Nephron progenitor cell (in vitro differentiated cells): ENCODE measurements around the gene CDK14.

Experiments used
- DNase-seq: peaks from one replicate; pipeline ENCODE4 v3.0.0; 2021
- H3K27ac Mint-ChIP-seq: 2 replicates; pipeline ENCODE4 v1.8.0; 2021; ENCODE audit warnings: mild to moderate bottlenecking, moderate library complexity, mixed read lengths
- H3K27me3 Mint-ChIP-seq: 2 replicates; pipeline ENCODE4 v1.8.0; 2021; ENCODE audit warnings: mild to moderate bottlenecking, low read depth, mixed read lengths; ENCODE audit not compliant: poor library complexity
- H3K36me3 Mint-ChIP-seq: 2 replicates; pipeline ENCODE4 v1.8.0; 2021; ENCODE audit warnings: low read depth, mixed read lengths
- H3K4me1 Mint-ChIP-seq: 2 replicates; pipeline ENCODE4 v1.8.0; 2021; ENCODE audit warnings: mixed read lengths
- H3K4me3 Mint-ChIP-seq: 2 replicates; pipeline ENCODE4 v1.8.0; 2021; ENCODE audit warnings: mild to moderate bottlenecking, moderate library complexity, mixed read lengths
- H3K9me3 Mint-ChIP-seq: 2 replicates; pipeline ENCODE4 v1.8.0; 2021; ENCODE audit warnings: mild to moderate bottlenecking, moderate library complexity, mixed read lengths
- CTCF ChIP-seq: fragments of 200-600 bp; sonication (generic); IDR thresholded peaks from 2 replicates; pipeline ENCODE4 v1.5.0; 2021; ENCODE audit warnings: antibody characterized with exemption

Gene CDK14

GRCh38 chr7:90720984-90721760 lies 125.1 kb downstream of the CDK14 start:
- TF ChIP-seq CTCF, result no peak
- Mint-ChIP-seq H3K9me3 (no peaks in the 10 kb centered on the region), H3K27me3 (no peaks in the 10 kb centered on the region), H3K4me1 (peaks cover 16% of the 10 kb centered on the region), H3K4me3 (no peak overlapping the region), H3K36me3 (no peaks in the 10 kb centered on the region), H3K27ac (no peak overlapping the region)
- no peak for DNase-seq

- no peak for DNase-seq
- Mint-ChIP-seq H3K4me1 (peaks cover 13% of the 10 kb centered on the region), H3K27me3 (no peaks in the 10 kb centered on the region), H3K4me3 (no peak overlapping the region), H3K9me3 (no peaks in the 10 kb centered on the region), H3K27ac (no peak overlapping the region), H3K36me3 (peaks cover under 1% of the 10 kb centered on the region)
- no peak for TF ChIP-seq CTCF
These were observed 125.8 kb downstream of the CDK14 start for GRCh38 chr7:90721869-90722431.

- H3K9me3 Mint-ChIP-seq, result no peaks in the 10 kb centered on the region
- peaks cover 4% of the 10 kb centered on the region for H3K4me1 Mint-ChIP-seq
These were observed 127.1 kb downstream of the CDK14 start for GRCh38 chr7:90723233-90723632.

GRCh38 chr7:90723866-90724265 lies 127.7 kb downstream of the CDK14 start:
- no peaks in the 10 kb centered on the region for H3K9me3 Mint-ChIP-seq
- DNase-seq, result no peak
- H3K4me3 Mint-ChIP-seq, result no peak overlapping the region
- H3K4me1 Mint-ChIP-seq, result peaks cover 4% of the 10 kb centered on the region
- no peaks in the 10 kb centered on the region for H3K27me3 Mint-ChIP-seq
- H3K36me3 Mint-ChIP-seq, result peaks cover 15% of the 10 kb centered on the region
- no peak for TF ChIP-seq CTCF
- no peak overlapping the region for H3K27ac Mint-ChIP-seq

More at GRCh38 chr7:90723233-90723632, 127.1 kb downstream of the CDK14 start:
- Mint-ChIP-seq H3K36me3 (peaks cover 9% of the 10 kb centered on the region), H3K4me3 (no peak overlapping the region), H3K27ac (no peak overlapping the region), H3K27me3 (no peaks in the 10 kb centered on the region)
- TF ChIP-seq CTCF, result no peak
- DNase-seq, result no peak

- H3K36me3 Mint-ChIP-seq, result peaks cover 36% of the 10 kb centered on the region
- H3K27ac Mint-ChIP-seq, result peak overlapping the region; percentile 72
- DNase-seq, result no peak
- H3K4me3 Mint-ChIP-seq, result no peak overlapping the region
- peaks cover 18% of the 10 kb centered on the region for H3K9me3 Mint-ChIP-seq
- TF ChIP-seq CTCF, result no peak
- H3K4me1 Mint-ChIP-seq, result peaks cover 4% of the 10 kb centered on the region
- H3K27me3 Mint-ChIP-seq, result no peaks in the 10 kb centered on the region
These were observed 130.0 kb downstream of the CDK14 start for GRCh38 chr7:90726120-90726519.

GRCh38 chr7:90726623-90727022 lies 130.5 kb downstream of the CDK14 start:
- Mint-ChIP-seq H3K36me3 (peaks cover 41% of the 10 kb centered on the region), H3K27me3 (no peaks in the 10 kb centered on the region), H3K27ac (peak overlapping the region; percentile 72), H3K4me3 (no peak overlapping the region), H3K4me1 (peaks cover 4% of the 10 kb centered on the region), H3K9me3 (peaks cover 23% of the 10 kb centered on the region)
- TF ChIP-seq CTCF, result no peak
- DNase-seq, result no peak
